NCI-H1694 (cell line): ENCODE data around the gene CHST11.
"Not testable (repeated sequence)": the region's sequence is repeated elsewhere in the genome, so short reads cannot be mapped to it uniquely, and the experiment has no call there.

Experiments
- DNase-seq: peaks from one replicate; lab custom pipeline; 2025; lab: John Stamatoyannopoulos, UW

Gene CHST11

DNA sequence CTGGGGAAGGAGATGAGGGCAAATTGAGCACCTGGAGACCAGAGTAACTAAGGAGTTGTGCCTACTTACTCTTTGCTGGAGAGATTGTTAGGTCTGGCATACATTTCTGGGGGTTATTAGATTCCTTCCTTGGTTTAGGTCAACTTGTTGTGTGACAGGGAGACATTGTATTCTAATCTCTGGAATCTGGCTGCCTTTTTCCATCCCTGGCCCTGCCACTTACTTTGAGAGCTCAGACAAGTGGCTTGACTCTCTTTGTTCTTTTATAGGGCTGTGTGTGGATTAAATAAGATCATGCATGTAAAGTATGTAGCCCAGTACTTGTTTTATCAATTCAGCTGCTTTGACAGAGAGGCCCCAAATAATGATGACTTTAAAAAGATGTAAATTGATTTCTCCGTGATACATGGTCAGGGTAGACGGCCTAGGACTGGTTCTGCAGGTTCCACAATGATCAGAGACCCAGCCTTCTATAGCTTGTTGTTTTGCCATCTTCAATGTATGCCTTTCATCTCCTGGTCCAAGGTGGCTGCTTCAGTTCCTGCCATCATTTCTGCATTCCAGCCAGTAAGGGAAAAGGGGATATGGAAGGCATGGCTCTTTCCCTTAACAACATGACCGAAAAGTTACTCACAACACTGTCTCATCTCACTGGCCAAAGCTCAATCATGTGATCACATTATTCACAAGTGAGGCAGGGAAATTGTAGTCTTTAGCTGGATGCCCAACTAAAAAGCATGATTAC, 72.6 kb downstream of the CHST11 start:
- DNase-seq, result no peak

DNA sequence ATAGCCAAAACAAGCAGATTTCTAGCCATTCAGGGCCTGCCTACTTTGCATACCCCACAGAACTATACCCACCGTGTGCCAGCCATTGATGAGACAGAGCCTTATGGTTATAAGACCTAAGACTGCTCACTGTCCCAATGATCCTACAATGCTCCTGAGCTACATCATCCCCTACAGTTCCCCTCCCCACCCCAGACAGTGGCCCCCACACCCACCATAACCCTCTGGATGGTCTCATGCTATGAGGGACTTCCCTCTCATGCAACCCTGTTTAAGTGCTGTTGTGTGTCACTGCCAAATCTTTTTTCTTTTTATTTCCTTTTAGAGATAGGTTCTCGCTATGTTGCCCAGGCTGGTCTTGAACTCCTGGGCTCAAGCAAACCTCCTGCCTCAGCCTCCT, 75.9 kb downstream of the CHST11 start:
- no peak for DNase-seq

DNA sequence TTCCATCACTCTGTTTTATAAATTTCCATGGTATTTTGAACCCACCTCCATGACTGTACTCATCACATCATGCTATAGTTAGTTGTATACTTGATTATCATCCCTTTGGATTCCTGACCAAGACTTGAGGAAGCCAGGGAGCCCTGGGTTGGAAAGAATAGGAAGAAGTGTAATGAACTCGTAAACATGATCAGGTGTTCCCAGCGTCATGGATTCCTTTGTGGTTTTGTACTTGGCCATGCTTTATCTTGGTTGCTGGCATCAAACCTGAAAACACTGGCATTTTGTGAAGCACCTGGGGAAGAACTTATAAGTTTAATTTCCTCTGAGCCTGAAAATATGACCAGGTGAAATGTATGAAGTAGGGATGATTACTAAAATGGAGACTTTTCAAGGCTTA, 76.4 kb downstream of the CHST11 start:
- no peak for DNase-seq

DNA sequence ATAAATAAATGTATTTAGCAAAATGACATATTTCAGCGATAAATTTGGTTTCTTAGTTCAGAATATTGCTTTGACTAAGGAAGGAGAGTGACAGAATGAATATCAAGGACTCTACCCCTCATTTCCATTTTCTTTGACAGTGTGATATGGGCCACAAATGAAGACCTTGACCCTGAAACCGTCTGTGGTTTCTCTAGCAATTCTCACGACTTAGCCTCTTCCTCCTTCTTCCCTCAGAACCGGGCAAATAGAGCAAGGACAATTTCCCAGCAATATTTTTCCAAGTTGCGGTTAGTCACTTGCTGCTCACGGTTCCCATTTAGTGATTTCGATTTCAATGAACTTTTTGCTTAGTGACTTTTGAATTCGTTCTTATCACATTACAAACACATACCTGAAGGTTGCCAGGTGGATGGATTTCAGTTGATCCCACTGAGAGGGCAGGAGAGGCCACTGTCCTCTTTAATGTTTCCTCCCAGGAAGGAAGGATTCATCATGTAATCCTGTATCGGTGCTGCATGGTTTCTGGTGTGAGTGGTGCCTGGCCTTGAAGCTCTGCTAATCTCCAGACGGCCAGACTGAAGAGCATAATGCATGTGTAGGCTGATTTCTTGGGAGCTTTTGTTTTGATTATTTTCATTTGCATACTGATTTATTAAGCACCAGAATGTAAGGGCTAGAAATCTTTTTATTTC, 77.6 kb downstream of the CHST11 start:
- no peak for DNase-seq

DNA sequence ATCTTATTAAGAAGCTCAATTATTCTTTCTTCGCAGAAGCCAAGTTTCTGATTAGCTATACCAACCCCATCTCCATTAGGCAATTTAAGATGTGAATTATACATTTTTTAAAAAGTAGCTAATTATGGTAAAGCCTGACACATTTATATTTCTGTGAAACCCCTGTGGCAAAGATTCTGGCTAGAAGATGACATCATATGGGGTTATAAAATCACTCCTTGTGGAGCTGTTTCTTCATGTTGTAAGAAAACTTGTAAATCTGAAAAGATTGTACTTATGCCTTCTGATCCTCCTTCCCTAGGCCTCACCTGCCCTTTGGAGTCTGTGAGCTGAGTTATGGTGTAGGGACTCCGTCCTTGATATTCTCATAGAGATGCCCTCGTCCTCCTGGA, 78.1 kb downstream of the CHST11 start:
- DNase-seq, result no peak

DNA sequence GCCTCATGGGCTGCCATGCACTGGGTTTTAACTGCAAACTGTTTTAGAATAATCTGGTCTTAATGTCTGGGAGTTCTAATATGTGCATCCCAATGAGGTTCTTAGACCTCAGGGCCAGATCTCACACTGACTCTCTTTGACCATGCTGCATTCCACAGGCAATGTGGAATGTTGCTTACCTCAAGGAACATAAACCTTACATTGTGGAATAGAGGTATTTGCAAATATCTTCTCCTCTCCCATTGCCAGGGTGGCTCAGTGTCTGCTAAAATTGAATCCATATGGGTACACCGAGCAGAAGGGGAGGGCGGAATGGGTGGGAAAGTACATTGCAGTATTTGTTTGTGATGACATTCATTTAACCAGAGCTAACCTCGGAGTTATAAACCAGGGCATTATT, 78.6 kb downstream of the CHST11 start:
- DNase-seq, result no peak

DNA sequence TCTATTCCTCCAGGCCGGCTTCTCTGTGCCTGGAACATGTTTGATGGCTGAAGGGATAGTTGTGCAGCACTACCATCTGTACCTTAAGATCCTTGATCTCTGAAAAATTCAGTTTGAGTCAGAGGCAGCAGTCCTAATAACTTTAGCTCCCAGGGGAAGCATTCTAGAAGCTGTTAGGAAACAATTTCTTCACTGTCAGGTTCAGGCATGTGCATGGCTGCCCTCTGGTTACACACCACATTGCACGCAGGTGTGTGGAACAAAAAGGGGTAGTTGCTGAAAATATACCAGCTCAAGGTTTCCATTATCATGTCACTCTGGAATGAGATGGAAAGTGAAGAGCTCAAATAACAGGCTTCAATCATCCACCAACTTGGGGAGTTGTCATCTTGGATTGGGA, 80.1 kb downstream of the CHST11 start:
- no peak for DNase-seq

DNA sequence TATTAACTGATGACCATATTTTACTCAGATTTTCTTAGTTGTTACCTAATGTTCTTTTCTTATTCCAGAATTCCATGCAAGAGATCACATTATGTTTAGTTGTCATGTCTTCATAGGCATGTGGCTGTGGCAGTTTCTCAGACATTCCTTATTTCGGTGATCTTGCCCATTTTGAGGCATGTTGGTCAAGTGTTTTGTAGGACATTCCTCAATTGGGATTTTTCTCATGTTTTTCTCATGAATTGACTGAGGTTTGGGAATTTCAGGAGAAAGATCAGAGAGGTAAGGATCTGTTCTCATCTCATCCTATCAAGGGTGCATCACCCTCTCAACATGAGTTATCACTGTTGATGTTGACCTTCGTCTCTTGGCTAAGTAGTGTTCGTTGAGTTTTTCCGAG, 81.3 kb downstream of the CHST11 start:
- DNase-seq, result no peak

DNA sequence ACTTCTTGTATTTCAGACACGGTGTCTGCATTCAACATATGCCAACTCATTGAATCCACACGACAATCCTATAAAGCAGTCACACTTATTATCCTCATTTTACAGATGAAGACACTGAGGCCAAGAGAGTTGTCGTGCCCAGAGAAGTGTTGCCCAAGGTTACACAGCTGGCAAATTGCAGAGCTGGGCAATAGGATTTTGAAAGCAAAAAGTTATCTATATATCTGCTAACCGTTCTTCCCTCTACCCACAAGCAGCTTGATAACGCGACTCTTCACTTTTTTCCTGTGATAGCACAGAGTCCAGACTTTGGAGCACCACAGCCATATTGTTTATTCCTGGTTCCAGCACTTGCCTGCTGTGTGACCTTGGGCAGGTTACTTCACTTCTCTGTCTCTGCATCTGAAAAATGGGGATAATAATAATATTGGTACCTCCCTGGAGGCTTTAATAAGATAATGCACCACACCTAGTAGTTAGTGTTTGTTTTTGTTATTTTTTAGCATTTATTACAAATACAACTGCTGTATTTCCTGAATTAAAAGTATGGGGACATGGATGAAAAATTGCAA, 82.2 kb downstream of the CHST11 start:
- DNase-seq, result no peak

DNA sequence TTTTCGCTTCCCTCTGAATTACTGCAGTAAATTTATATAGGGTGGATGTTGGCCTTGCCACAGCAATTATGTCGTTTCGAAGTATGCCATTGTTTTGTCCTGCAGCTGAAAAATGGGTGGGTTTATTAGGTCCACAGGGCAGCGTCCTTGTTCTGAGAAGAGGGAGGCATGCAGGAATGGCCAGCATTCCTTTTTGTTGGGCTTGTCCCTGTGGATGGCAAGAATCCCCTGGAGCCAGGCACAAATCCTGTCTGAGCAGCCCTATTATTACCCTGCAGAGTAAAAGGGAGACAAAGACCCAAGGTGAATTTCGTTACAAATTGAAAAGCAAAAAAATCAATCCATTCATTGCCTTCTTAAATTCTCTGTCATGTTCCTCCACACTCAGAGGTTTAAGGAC, 88.1 kb downstream of the CHST11 start:
- no peak for DNase-seq

DNA sequence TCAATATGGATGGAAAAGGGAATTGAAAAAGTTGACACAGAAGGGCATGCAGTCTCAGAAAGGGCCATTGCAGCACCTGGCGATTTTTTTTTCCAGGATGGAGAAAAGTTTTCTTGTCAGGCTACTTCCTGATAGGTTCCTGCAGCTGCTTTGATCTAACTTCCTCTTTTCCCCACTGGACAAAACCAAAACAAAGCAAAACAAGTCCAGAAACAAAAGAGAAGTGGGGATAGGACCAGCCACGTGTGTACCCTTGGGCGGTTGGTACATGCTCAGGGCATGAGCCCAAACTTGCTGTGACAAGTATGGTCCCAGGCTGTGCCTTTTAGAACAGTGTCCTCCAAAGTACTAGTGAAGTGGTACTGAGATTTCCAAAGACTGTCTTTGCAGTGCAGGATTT, 89.8 kb downstream of the CHST11 start:
- DNase-seq, result no peak

DNA sequence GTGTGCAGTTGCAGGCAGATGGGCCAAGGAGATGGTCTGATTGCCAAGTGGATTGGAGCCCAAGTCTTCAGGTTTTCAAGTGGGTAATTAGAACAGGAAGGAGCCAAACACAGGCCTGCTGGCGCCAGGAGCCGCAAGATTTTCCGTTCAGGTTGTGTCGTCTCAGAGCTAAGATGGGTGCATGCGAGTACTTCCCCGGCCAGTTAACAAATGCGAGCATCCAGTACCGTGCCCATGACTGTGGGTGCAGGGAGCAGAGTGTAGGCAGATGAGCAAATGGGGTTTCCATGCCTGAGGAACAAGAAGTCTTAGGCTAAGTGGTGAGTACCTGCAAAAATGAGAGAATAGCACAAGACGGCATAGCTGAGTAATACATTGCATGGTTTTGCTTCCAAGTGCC, 90.5 kb downstream of the CHST11 start:
- no peak for DNase-seq

DNA sequence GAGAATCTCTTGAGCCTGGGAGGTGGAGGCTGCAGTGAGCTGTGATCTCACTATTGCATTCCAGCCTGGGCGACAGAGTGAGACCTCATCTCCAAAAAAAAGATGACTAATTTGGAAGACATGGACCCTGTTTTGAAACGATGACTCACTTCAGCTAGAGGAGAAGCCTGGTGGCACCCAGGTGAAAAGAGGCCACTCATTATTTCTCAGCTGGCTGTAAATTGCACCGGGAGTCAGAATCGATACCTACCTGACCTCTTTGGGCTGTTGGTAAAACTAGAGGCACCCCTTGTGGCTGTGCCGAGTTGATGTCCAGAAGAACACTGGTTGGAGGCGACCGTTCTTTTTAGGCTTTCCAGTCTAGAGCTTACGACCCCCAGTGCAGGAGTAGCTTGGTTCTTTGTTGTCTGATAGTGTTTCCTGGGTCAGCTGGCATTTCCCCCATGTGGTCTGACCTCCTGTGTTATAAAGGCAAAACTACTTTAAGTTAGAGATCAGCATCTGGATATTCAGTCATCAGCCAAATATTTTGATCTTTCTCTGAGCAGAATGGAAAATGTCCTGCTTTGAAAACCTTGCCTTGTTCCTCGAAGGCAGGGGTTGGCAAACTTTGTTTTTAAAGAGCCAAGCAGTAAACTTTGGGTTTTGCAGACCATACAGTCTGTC, 93.2 kb downstream of the CHST11 start:
- no peak for DNase-seq

DNA sequence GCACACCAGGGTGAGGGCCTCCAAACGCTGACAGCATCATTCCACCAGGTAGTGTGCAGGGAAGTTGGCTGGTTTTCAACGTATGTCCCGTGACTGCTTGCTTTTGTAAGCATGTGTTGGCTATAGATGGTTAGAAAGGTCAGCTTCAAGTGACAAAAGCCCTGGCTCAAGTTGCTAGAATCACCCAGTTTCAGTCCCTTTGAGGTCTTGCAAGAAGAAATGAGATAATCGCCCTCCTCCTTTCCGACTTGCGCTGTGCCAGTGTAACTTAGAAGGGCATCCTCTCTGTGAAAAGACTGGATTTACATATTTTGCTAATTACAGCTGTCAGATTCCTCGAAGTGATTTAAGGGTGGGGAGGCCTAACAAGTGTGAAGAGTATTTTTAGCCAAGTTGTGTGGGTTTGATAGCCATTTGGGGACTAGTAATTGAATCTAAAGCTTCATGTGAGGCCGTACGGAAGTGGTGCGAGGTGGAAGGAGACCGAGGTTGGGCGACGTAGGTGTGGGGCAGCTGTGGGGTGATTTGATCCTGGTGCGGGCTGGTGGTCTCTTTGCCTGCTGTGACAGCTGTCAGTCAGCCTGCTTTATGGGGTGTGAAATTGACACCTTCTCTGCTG, 94.7 kb downstream of the CHST11 start:
- DNase-seq, result no peak

DNA sequence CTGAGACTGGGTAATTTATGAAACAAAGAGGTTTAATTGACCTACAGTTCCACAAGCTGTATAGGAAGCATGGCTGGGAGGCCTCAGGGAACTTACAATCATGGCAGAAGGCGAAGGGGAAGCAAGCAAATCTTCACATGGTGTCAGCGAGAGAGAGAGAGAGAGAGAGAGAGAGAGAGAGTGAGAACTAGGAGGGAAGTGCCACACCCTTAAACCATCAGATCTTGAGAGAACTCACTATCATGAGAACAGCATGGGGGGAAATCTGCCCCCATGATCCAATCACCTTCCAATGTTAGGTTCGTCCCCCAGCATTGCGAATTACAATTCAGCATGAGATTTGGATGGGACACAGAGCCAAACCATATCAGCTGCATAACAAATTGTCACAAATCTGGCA, 96.7 kb downstream of the CHST11 start:
- no peak for DNase-seq

DNA sequence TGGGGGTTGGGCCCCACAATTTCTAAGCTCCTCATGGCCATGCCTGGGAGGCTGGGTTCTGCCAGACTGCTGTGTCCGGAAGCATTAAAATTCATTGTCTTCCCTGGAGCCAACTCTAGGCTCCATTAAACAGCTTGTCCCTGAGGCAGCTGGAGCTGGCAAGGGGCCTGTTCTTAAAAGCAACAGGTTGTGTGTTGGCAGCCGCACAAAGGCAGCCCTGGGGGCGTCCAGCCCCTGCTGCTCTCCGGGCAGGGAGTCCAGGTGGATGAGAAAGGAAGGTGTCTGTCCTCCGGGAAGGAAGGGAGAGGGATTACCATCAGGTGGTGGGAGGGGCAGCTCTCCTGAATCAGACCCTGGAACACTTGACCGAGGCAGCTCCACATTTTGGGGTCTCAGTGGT, 98.9 kb downstream of the CHST11 start:
- peak; percentile 32 for DNase-seq

DNA sequence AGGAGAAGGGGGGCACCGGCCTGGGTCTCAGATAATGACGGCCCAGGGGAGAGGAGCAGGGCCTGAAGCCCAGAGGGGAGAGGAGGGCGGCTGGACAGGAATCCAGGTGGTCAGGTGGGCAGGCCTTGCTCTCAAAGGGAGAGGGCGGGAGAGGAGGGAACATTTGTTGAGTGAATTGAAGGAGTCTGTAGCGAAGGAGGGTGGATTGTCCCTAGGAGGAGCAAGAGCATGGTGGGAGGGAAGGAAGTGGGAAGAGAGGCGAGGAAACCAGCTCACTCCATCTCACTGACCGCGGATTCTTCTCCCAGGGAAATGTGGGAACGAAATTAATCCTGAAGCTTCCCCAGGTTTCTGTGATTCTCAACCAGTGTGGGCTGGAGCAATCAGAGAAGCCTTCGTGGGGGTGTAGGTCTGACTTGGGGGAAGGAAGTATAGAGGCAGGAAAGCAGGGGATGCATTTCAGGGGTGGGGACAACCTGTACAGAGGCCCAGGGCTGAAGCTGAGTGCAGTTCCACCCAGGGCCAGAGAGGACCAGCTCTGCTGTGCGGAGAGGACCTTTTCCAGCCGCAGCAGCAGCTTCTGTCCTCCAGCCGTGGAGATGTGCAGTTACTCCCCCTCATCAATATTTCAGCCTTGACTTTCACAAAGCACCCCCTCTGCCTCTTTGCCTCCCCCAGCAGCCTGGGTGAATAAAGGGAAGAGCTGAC, 100.9 kb downstream of the CHST11 start:
- no peak for DNase-seq

DNA sequence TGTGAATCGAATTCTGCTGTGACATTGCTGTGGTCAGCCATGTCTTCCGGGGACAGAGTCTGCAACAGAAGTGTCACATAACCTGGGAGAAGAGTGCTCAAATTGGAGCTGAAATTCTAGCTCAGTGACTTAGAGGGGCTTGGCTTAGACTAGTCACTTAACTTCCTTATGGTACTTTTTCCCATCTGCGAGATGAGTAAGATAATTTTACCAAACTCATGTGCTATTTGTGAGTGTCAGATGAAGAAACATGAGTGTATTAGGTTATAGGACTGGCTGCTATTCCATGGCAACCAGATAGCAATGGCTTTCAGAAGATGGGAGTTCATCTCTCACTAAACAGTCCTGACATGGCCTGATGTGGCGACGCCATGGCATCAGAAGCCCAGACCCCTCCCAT, 104.1 kb downstream of the CHST11 start:
- DNase-seq, result no peak

DNA sequence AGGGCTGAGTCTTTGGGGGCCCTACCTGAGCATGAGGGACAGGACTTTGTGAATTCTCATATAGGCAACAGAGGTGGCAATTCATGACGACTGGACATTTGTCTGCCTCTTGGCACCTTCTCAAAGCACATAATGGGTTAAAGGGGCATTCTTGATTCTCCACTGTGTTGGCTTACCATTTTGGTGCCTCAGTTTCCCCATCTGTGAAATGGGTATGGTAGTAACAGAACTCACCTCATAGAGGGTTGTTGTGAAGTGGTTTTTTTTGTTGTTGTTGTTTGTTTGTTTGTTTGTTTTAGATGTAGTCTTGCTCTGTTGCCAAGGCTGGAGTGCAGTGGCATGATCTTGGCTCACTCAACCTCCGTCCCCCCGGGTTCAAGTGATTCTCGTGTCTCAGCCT, 106.0 kb downstream of the CHST11 start:
- no peak for DNase-seq

DNA sequence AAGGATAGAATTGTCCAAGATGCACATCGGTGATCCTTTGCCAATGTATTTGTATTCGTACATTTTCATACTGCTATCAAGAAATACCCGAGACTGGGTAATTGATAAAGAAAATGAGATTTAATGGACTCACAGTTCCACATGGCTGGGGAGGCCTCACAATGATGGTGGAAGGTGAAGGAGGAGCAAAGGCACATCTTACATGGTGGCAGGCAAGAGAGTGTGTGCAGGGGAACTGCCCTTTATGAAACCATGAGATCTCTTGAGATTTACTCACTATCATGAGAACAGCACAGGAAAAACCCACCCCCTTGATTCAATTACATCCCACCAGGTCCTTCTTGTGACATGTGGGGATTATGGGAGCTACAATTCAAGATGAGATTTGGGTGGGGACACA, 107.9 kb downstream of the CHST11 start:
- DNase-seq, result not testable (repeated sequence)

DNA sequence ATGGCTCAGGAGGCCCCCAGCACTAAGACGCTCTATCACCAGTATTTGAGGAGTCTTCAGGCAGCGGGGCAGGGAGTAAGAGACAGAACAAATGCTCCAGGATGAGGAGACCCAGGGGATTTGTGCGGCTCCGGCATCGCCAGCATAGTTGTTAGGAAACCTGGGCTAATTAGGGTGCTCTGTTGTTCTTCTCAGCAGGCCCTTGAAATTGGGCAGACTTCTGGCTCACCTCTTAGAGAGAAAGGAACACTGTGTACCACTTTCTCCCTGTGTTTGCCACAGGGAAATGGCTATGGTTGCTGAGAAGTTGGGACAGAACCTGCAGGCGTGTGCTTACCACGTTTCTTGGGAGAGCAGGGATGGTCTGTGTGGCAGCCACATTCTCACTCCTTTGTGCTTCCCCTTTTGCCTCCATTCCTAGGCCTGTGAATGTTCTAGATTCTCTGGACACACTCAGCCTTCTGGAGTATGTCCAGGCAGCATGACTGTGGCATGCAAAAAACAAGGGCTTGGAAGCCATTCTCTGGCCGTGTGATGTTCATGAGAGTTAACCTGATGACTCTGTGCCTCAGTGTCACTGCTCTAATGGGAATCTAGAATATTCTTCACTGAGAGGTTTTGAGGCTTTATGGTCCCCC, 109.0 kb downstream of the CHST11 start:
- no peak for DNase-seq
